Adrenal gland (tissue), 5 donors: ENCODE results near the gene MAPT.

Experiments used
- CTCF ChIP-seq, 6 experiments: fragments of 450-650 bp in 4 of 6; fragments of 200-600 bp in 2 of 6; sonication (generic) in 1 of 6; IDR thresholded peaks; 1 replicate in 5 of 6; 2 replicates in 1 of 6; pipeline versions ENCODE4 v1.5.1 to v1.8.0; 2016 to 2021; ENCODE audit warnings: antibody characterized with exemption in 6 of 6, mild to moderate bottlenecking in 2 of 6, moderate library complexity in 1 of 6
- POLR2A ChIP-seq, 2 donors: fragments of 450-650 bp; IDR thresholded peaks; one replicate each; pipeline ENCODE4 v1.6.1; 2017; ENCODE audit warnings: antibody characterized with exemption in 2 of 2, mild to moderate bottlenecking in 2 of 2, moderate library complexity in 1 of 2
- donor health status: DM: no; HTN: no; CAD: no.

GRCh38 chr17:46042925-46043324, 148.6 kb downstream of the MAPT start:
- TF ChIP-seq CTCF (IDR thresholded peaks at IDR 0.05) (no peak), POLR2A (IDR thresholded peaks at IDR 0.05) (no peak)
